CD14-positive monocyte (primary cell): Measurements from ENCODE around the gene ATP5F1D. TPM values are rescaled to one million over a fixed set of nuclear protein-coding genes. Genes with fewer than 3 reads are reported as not detected.

Source experiments
- DNase-seq, 3 donors: peaks; one replicate each; pipeline ENCODE4 v3.0.0-alpha.2; 2011 to 2022
- H2AFZ ChIP-seq: 2 replicates; pipeline ENCODE4 v1.6.0; 2012; ENCODE audit warnings: mild to moderate bottlenecking, low read depth, low read length, inconsistent platforms; ENCODE audit not compliant: insufficient read depth, poor library complexity, severe bottlenecking
- H3K27ac ChIP-seq, 2 donors: 1 replicate in 1 of 2; 2 replicates in 1 of 2; pipeline ENCODE4 v1.5.1; 2012 to 2013; ENCODE audit warnings: low read length in 2 of 2, control low read depth in 1 of 2, inconsistent platforms in 1 of 2, low read depth in 1 of 2, mild to moderate bottlenecking in 1 of 2
- H3K27me3 ChIP-seq, 2 donors: one replicate each; pipeline versions ENCODE4 v1.6.0 to v1.6.1; 2011 to 2013; ENCODE audit warnings: low read length in 2 of 2; ENCODE audit not compliant: control insufficient read depth in 2 of 2, insufficient read depth in 2 of 2
- H3K36me3 ChIP-seq, 2 donors: replicated peaks in 1 of 2; 1 replicate in 1 of 2; 2 replicates in 1 of 2; pipeline versions ENCODE4 v1.5.1 to v1.6.1; 2012 to 2013; ENCODE audit warnings: low read length in 2 of 2, control low read depth in 1 of 2, inconsistent platforms in 1 of 2, mild to moderate bottlenecking in 1 of 2; ENCODE audit not compliant: insufficient read depth in 2 of 2, control insufficient read depth in 1 of 2
- H3K4me1 ChIP-seq, 2 donors: 1 replicate in 1 of 2; 2 replicates in 1 of 2; pipeline versions ENCODE4 v1.5.1 to v1.6.1; 2012 to 2013; ENCODE audit warnings: low read length in 2 of 2, control low read depth in 1 of 2, inconsistent platforms in 1 of 2, mild to moderate bottlenecking in 1 of 2, moderate library complexity in 1 of 2; ENCODE audit not compliant: insufficient read depth in 2 of 2, control insufficient read depth in 1 of 2
- H3K4me2 ChIP-seq: replicated peaks from 2 replicates; pipeline ENCODE3; 2012; ENCODE audit warnings: low read length, moderate library complexity, mild to moderate bottlenecking; ENCODE audit not compliant: poor library complexity, severe bottlenecking; ENCODE audit errors: extremely low read depth
- H3K4me3 ChIP-seq, 3 experiments: fragments of 200-600 bp in 1 of 3; sonication (generic) in 1 of 3; replicated peaks in 1 of 3; 1 replicate in 2 of 3; 2 replicates in 1 of 3; pipeline ENCODE4 v1.5.1; 2011 to 2013; ENCODE audit warnings: low read length in 3 of 3, mild to moderate bottlenecking in 3 of 3, control low read depth in 2 of 3, low read depth in 2 of 3, inconsistent platforms in 1 of 3, moderate library complexity in 1 of 3
- H3K79me2 ChIP-seq: 2 replicates; pipeline ENCODE4 v1.6.0; 2012; ENCODE audit warnings: mild to moderate bottlenecking, control low read depth, inconsistent platforms, low read length, moderate library complexity; ENCODE audit not compliant: insufficient read depth
- H3K9ac ChIP-seq: 2 replicates; pipeline ENCODE4 v1.6.0; 2017; ENCODE audit warnings: low read length, mild to moderate bottlenecking; ENCODE audit not compliant: insufficient read depth, poor library complexity, severe bottlenecking
- H3K9me3 ChIP-seq, 2 donors: replicated peaks in 1 of 2; 1 replicate in 1 of 2; 2 replicates in 1 of 2; pipeline versions ENCODE4 v1.5.1 to v1.6.1; 2012 to 2013; ENCODE audit warnings: low read length in 2 of 2, control low read depth in 1 of 2; ENCODE audit not compliant: control insufficient read depth in 1 of 2, insufficient read depth in 1 of 2
- H4K20me1 ChIP-seq: 2 replicates; pipeline ENCODE4 v1.6.0; 2012; ENCODE audit warnings: mild to moderate bottlenecking, low read length, control low read depth, moderate library complexity; ENCODE audit not compliant: insufficient read depth
- H3K27ac Mint-ChIP-seq, 7 donors: one replicate each; pipeline ENCODE4 v1.8.0; 2020; ENCODE audit warnings: mild to moderate bottlenecking in 7 of 7, mixed read lengths in 7 of 7, moderate library complexity in 6 of 7, inconsistent platforms in 2 of 7
- H3K27me3 Mint-ChIP-seq, 3 donors: one replicate each; pipeline ENCODE4 v1.8.0; 2021 to 2022; ENCODE audit warnings: low read depth in 3 of 3, mild to moderate bottlenecking in 3 of 3, mixed read lengths in 3 of 3, moderate library complexity in 3 of 3, inconsistent platforms in 1 of 3
- H3K36me3 Mint-ChIP-seq, 2 donors: one replicate each; pipeline ENCODE4 v1.8.0; 2020; ENCODE audit warnings: mixed read lengths in 2 of 2, inconsistent platforms in 1 of 2, mild to moderate bottlenecking in 1 of 2
- H3K4me1 Mint-ChIP-seq: one replicate; pipeline ENCODE4 v1.8.0; 2020; ENCODE audit warnings: mild to moderate bottlenecking, mixed read lengths
- H3K4me3 Mint-ChIP-seq, 2 donors: one replicate each; pipeline ENCODE4 v1.8.0; 2020; ENCODE audit warnings: mild to moderate bottlenecking in 2 of 2, mixed read lengths in 2 of 2, moderate library complexity in 1 of 2
- H3K9me3 Mint-ChIP-seq, 7 donors: one replicate each; pipeline ENCODE4 v1.8.0; 2020 to 2022; ENCODE audit warnings: mixed read lengths in 7 of 7, mild to moderate bottlenecking in 6 of 7, moderate library complexity in 6 of 7, inconsistent platforms in 2 of 7
- CTCF ChIP-seq: fragments of 200-600 bp; IDR thresholded peaks from one replicate; pipeline ENCODE4 v1.8.0; 2022; ENCODE audit warnings: antibody characterized with exemption, mild to moderate bottlenecking
- WGBS: methylation state at CpG from one replicate; pipeline ENCODE4 v1.1.5; 2013; ENCODE audit warnings: missing lambda C conversion rate; ENCODE audit not compliant: insufficient coverage; 5-methylcytosine and 5-hydroxymethylcytosine counted together
- intact Hi-C, 2 donors: fragments of 100-400 bp; cut with micrococcal nuclease; formaldehyde crosslinking; loops; one replicate each; pipeline versions ENCODE4 v1.15.0 to v1.15.1; 2023
- polyA plus RNA-seq, 3 donors: library from polyadenylated mRNA; depleted of rRNA in 1 of 3; unstranded in 2 of 3; stranded (reverse) in 1 of 3; fragments of 300-500 nt in 2 of 3; fragments of >200 nt in 1 of 3; fragmentation: Illumina TruSeq in 2 of 3; gene quantifications; 1 replicate in 2 of 3; 2 replicates in 1 of 3; pipeline ENCODE4 v1.2.3, GENCODE V29; 2012 to 2021

The ATP5F1D gene
- polyA plus RNA-seq, 3 donors: 122 to 160 (median 143) TPM

GRCh38 chr19:1269478-1270212 lies 28.1 kb downstream of the ATP5F1D start:
- WGBS: under 1% methylated on average over 61 of the region's 64 CpGs
- peaks cover 82 to 93% of the 10 kb centered on the region in 2 donors for H3K4me1 ChIP-seq

More at GRCh38 chr19:1269478-1270212, 28.1 kb downstream of the ATP5F1D start:
- peak; percentile 75 to 85 (median 79) for DNase-seq
- Histone ChIP-seq H3K79me2 (peaks cover 64% of the 10 kb centered on the region), H3K27ac (peak overlapping the region; percentile 73 to 87), H3K9ac (peak overlapping the region; percentile 91), H3K9me3 (no peaks in the 10 kb centered on the region), H2AFZ (no peak overlapping the region), H3K4me2 (peak overlapping the region; percentile 100), H3K36me3 (peaks cover 39 to 43% of the 10 kb centered on the region in 2 donors), H3K4me3 (peak overlapping the region; percentile 76 to 98 (median 87)), H3K27me3 (peaks cover 0 to 8% of the 10 kb centered on the region in 2 donors), H4K20me1 (peaks cover 72% of the 10 kb centered on the region)
- intact Hi-C loops: loop anchor here in 1 of 2 donors (5.0 kb wide), 1 partner anchor 167 kb away; the partner anchor contains the start of gene GPX4
- Mint-ChIP-seq H3K36me3 (peaks cover 36 to 44% of the 10 kb centered on the region in 2 donors), H3K27ac (peak overlapping the region; percentile 82 to 94 (median 87)), H3K9me3 (peaks cover 0 to 2% (median 0%) of the 10 kb centered on the region in 7 donors), H3K4me1 (peaks cover 75% of the 10 kb centered on the region), H3K27me3 (peaks cover 5 to 12% (median 9%) of the 10 kb centered on the region in 3 donors), H3K4me3 (peak overlapping the region; percentile 82 to 89)
- TF ChIP-seq CTCF: no peak
